Activated CD4-positive, alpha-beta memory T cell treated with anti-CD3 and anti-CD28 coated beads for 36 hours (primary cell): Measurements from ENCODE around the gene MARCHF5. TPM values are rescaled to one million over a fixed set of nuclear protein-coding genes. Genes with fewer than 3 reads are reported as not detected.

Experiments
- total RNA-seq, 2 experiments: library from RNA; stranded (reverse); gene quantifications; one replicate each; pipeline ENCODE4 v1.2.3, GENCODE V29; 2021

MARCHF5 gene
- total RNA-seq, 2 experiments from 2014 or later, result 27.4 to 29.1 TPM

Other genes starting within 250 kb of the MARCHF5 start
- gene CPEB3, start 89 bp upstream of the MARCHF5 start, total RNA-seq, result 1 to 10 TPM; 1.4 to 1.6 TPM